Muscle of arm (tissue), 12 donors: ENCODE results near the gene MYBL2. TPM values are rescaled to one million over a fixed set of nuclear protein-coding genes. Genes with fewer than 3 reads are reported as not detected.

Source experiments
- DNase-seq: peaks from one replicate; pipeline ENCODE4 v3.0.0-alpha.2; 2013
- polyA plus RNA-seq, 12 donors: library from polyadenylated mRNA; unstranded; fragments of 120-200 nt; gene quantifications; one replicate each; pipeline ENCODE4 v1.2.1, GENCODE V29; 2013; ENCODE audit not compliant: insufficient read length in 12 of 12

The MYBL2 gene
- polyA plus RNA-seq, 12 donors: 10.2 to 32.3 (median 14.1) TPM; not detected in 1

- DNase-seq: no peak
Measured at GRCh38 chr20:43681468-43681942, 14.6 kb downstream of the MYBL2 start.

GRCh38 chr20:43681991-43682410 lies 15.1 kb downstream of the MYBL2 start:
- DNase-seq: no peak

- no peak for DNase-seq
Measured at GRCh38 chr20:43682446-43682845, 15.5 kb downstream of the MYBL2 start.

- DNase-seq: no peak
Measured at GRCh38 chr20:43686820-43687219, 19.9 kb downstream of the MYBL2 start.

GRCh38 chr20:43689165-43689564 lies 22.3 kb downstream of the MYBL2 start:
- no peak for DNase-seq

GRCh38 chr20:43690943-43691598 lies 24.2 kb downstream of the MYBL2 start:
- DNase-seq: no peak

GRCh38 chr20:43691928-43692524 lies 25.1 kb downstream of the MYBL2 start:
- DNase-seq: no peak

GRCh38 chr20:43694763-43695162 lies 27.8 kb downstream of the MYBL2 start:
- no peak for DNase-seq

- no peak for DNase-seq
Measured at GRCh38 chr20:43695571-43695970, 28.7 kb downstream of the MYBL2 start.

GRCh38 chr20:43699941-43700565 lies 33.1 kb downstream of the MYBL2 start:
- no peak for DNase-seq

GRCh38 chr20:43700627-43701026 lies 33.7 kb downstream of the MYBL2 start:
- no peak for DNase-seq

- no peak for DNase-seq
Measured at GRCh38 chr20:43702502-43702901, 35.6 kb downstream of the MYBL2 start.

- DNase-seq: no peak
Measured at GRCh38 chr20:43710370-43711044, 43.6 kb downstream of the MYBL2 start.

GRCh38 chr20:43711098-43711654 lies 44.3 kb downstream of the MYBL2 start:
- no peak for DNase-seq

- no peak for DNase-seq
Measured at GRCh38 chr20:43715044-43715443, 48.1 kb downstream of the MYBL2 start.

GRCh38 chr20:43715511-43715910 lies 48.6 kb downstream of the MYBL2 start:
- no peak for DNase-seq

GRCh38 chr20:43716123-43716522 lies 49.2 kb downstream of the MYBL2 start:
- DNase-seq: no peak

- DNase-seq: no peak
Measured at GRCh38 chr20:43716757-43717615, 50.1 kb downstream of the MYBL2 start.

- no peak for DNase-seq
Measured at GRCh38 chr20:43717616-43717995, 50.7 kb downstream of the MYBL2 start.

- no peak for DNase-seq
Measured at GRCh38 chr20:43720007-43720406, 53.1 kb downstream of the MYBL2 start.

GRCh38 chr20:43721097-43721428 lies 54.1 kb downstream of the MYBL2 start:
- no peak for DNase-seq
